Uterus (tissue), 2 donors: ENCODE results near the gene GLIPR1L2.

Source experiments
- CTCF ChIP-seq, 4 experiments: fragments of 200-600 bp in 2 of 4; fragments of 450-650 bp in 2 of 4; sonication (generic) in 2 of 4; IDR thresholded peaks; one replicate each; pipeline ENCODE4 v1.5.1; 2016 to 2019; ENCODE audit warnings: antibody characterized with exemption in 4 of 4, mild to moderate bottlenecking in 2 of 4, moderate library complexity in 1 of 4
- POLR2A ChIP-seq, 2 donors: fragments of 450-650 bp; IDR thresholded peaks; one replicate each; pipeline ENCODE4 v1.6.1; 2016; ENCODE audit warnings: antibody characterized with exemption in 2 of 2, mild to moderate bottlenecking in 1 of 2, moderate library complexity in 1 of 2

GRCh38 chr12:75366629-75367028 lies 24.3 kb upstream of the GLIPR1L2 start:
- TF ChIP-seq CTCF (IDR thresholded peaks at IDR 0.05) = no peak
- no peak for TF ChIP-seq POLR2A (IDR thresholded peaks at IDR 0.05)
